Measurements from ENCODE around the gene MYT1.
"Not testable (repeated sequence)": the region's sequence is repeated elsewhere in the genome, so short reads cannot be mapped to it uniquely, and the experiment has no call there.

The MYT1 gene

GRCh38 chr20:64165866-64166600 is 1.8 kb downstream of the MYT1 start:
- DNase-seq (ENCODE audit: extremely low spot score, insufficient read length, low read depth) (no peak), FAIRE-seq (no peak)

GRCh38 chr20:64166721-64167615 is 2.7 kb downstream of the MYT1 start:
- DNase-seq (ENCODE audit: extremely low spot score, insufficient read length, low read depth) (no peak), FAIRE-seq (no peak)

- DNase-seq (ENCODE audit: extremely low spot score, insufficient read length, low read depth): no peak
- no peak for FAIRE-seq
Measured at GRCh38 chr20:64167676-64168075, 3.4 kb downstream of the MYT1 start.

- no peak for DNase-seq (ENCODE audit: extremely low spot score, insufficient read length, low read depth)
- FAIRE-seq: no peak
Measured at GRCh38 chr20:64168381-64169090, 4.3 kb downstream of the MYT1 start.

GRCh38 chr20:64169091-64169560 is 4.9 kb downstream of the MYT1 start:
- DNase-seq (ENCODE audit: extremely low spot score, insufficient read length, low read depth) (no peak), FAIRE-seq (no peak)

GRCh38 chr20:64171211-64171610 is 7.0 kb downstream of the MYT1 start:
- DNase-seq (ENCODE audit: extremely low spot score, insufficient read length, low read depth) (no peak), FAIRE-seq (no peak)

- DNase-seq (ENCODE audit: extremely low spot score, insufficient read length, low read depth) (no peak), FAIRE-seq (no peak)
Measured at GRCh38 chr20:64173116-64173515, 8.9 kb downstream of the MYT1 start.

GRCh38 chr20:64176551-64176950 is 12.3 kb downstream of the MYT1 start:
- FAIRE-seq (no peak), DNase-seq (ENCODE audit: extremely low spot score, insufficient read length, low read depth) (no peak)

GRCh38 chr20:64176971-64177370 is 12.7 kb downstream of the MYT1 start:
- no peak for FAIRE-seq

GRCh38 chr20:64177384-64177783 is 13.1 kb downstream of the MYT1 start:
- DNase-seq (ENCODE audit: extremely low spot score, insufficient read length, low read depth) (no peak), FAIRE-seq (no peak)

More at GRCh38 chr20:64176971-64177370, 12.7 kb downstream of the MYT1 start:
- no peak for DNase-seq (ENCODE audit: extremely low spot score, insufficient read length, low read depth)

GRCh38 chr20:64177787-64178186 is 13.5 kb downstream of the MYT1 start:
- no peak for DNase-seq (ENCODE audit: extremely low spot score, insufficient read length, low read depth)
- FAIRE-seq: no peak

- not testable (repeated sequence) for DNase-seq (ENCODE audit: extremely low spot score, insufficient read length, low read depth); FAIRE-seq
Measured at GRCh38 chr20:64178925-64179324, 14.7 kb downstream of the MYT1 start.

GRCh38 chr20:64179805-64180204 is 15.6 kb downstream of the MYT1 start:
- no peak for FAIRE-seq

GRCh38 chr20:64180673-64181072 is 16.4 kb downstream of the MYT1 start:
- no peak for FAIRE-seq
- DNase-seq (ENCODE audit: extremely low spot score, insufficient read length, low read depth): no peak

More at GRCh38 chr20:64179805-64180204, 15.6 kb downstream of the MYT1 start:
- no peak for DNase-seq (ENCODE audit: extremely low spot score, insufficient read length, low read depth)

GRCh38 chr20:64181391-64181790 is 17.1 kb downstream of the MYT1 start:
- FAIRE-seq (no peak), DNase-seq (ENCODE audit: extremely low spot score, insufficient read length, low read depth) (no peak)

- FAIRE-seq: no peak
Measured at GRCh38 chr20:64182146-64182865, 18.1 kb downstream of the MYT1 start.

GRCh38 chr20:64183313-64183712 is 19.1 kb downstream of the MYT1 start:
- no peak for DNase-seq (ENCODE audit: extremely low spot score, insufficient read length, low read depth)
- no peak for FAIRE-seq

More at GRCh38 chr20:64182146-64182865, 18.1 kb downstream of the MYT1 start:
- no peak for DNase-seq (ENCODE audit: extremely low spot score, insufficient read length, low read depth)

- FAIRE-seq (no peak), DNase-seq (ENCODE audit: extremely low spot score, insufficient read length, low read depth) (no peak)
Measured at GRCh38 chr20:64184795-64185194, 20.5 kb downstream of the MYT1 start.

- FAIRE-seq (no peak), DNase-seq (ENCODE audit: extremely low spot score, insufficient read length, low read depth) (no peak)
Measured at GRCh38 chr20:64185276-64185900, 21.1 kb downstream of the MYT1 start.
